Testis (tissue), 3 donors: Measurements from ENCODE around the gene PSMA5. TPM values are rescaled to one million over a fixed set of nuclear protein-coding genes. Genes with fewer than 3 reads are reported as not detected.
"Not testable (repeated sequence)": the region's sequence is repeated elsewhere in the genome, so short reads cannot be mapped to it uniquely, and the experiment has no call there.

ENCODE experiments used
- DNase-seq: peaks from one replicate; pipeline ENCODE4 v3.0.0-alpha.2; 2019
- H3K27ac ChIP-seq, 2 donors: fragments of 200-600 bp; sonication (generic); one replicate each; pipeline ENCODE4 v1.5.1; 2019
- H3K27me3 ChIP-seq: fragments of 200-600 bp; sonication (generic); one replicate; pipeline ENCODE4 v1.5.1; 2019
- H3K36me3 ChIP-seq: fragments of 200-600 bp; sonication (generic); one replicate; pipeline ENCODE4 v1.5.1; 2017; ENCODE audit warnings: low read depth; ENCODE audit errors: missing control alignments
- H3K4me1 ChIP-seq: fragments of 200-600 bp; sonication (generic); one replicate; pipeline ENCODE4 v1.5.1; 2019
- H3K4me3 ChIP-seq, 2 donors: fragments of 200-600 bp; sonication (generic); one replicate each; pipeline ENCODE4 v1.5.1; 2017 to 2019
- H3K9me3 ChIP-seq: fragments of 200-600 bp; sonication (generic); one replicate; pipeline ENCODE4 v1.5.1; 2017
- CTCF ChIP-seq, 3 experiments: fragments of 450-650 bp in 2 of 3; fragments of 200-600 bp in 1 of 3; sonication (generic) in 1 of 3; IDR thresholded peaks; one replicate each; pipeline ENCODE4 v1.5.1; 2016 to 2019; ENCODE audit warnings: antibody characterized with exemption in 3 of 3, mild to moderate bottlenecking in 2 of 3, moderate library complexity in 1 of 3
- POLR2A ChIP-seq: fragments of 450-650 bp; IDR thresholded peaks from one replicate; pipeline ENCODE4 v1.6.1; 2017; ENCODE audit warnings: antibody characterized with exemption, mild to moderate bottlenecking, moderate library complexity
- WGBS, 2 donors: methylation state at CpG; one replicate each; pipeline ENCODE4 v1.1.5; 2018; 5-methylcytosine and 5-hydroxymethylcytosine counted together
- intact Hi-C: fragments of 100-400 bp; cut with DNase I; formaldehyde crosslinking; loops from one replicate; pipeline ENCODE4 v1.15.1; 2023; ENCODE audit warnings: low total_unique reads
- polyA plus RNA-seq: library from polyadenylated mRNA; stranded (reverse); fragments of 350-450 nt; fragmentation: Illumina TruSeq; extraction: RNeasy Lipid Tissue Mini Kit (QIAGEN cat#74804); gene quantifications from one replicate; pipeline ENCODE4 v1.2.3, GENCODE V29; 2014; ENCODE audit warnings: low read depth, low replicate concordance; ENCODE audit not compliant: insufficient read depth
- total RNA-seq, 2 donors: library from RNA; depleted of rRNA; stranded (reverse); fragments of >200 nt; gene quantifications; one replicate each; pipeline ENCODE4 v1.2.3, GENCODE V29; 2016

PSMA5 gene
- total and polyA plus RNA-seq, 3 donors from 2014 or later: 30.9 to 72.0 (median 56.9) TPM

GRCh38 chr1:109397581-109398342 is 28.5 kb downstream of the PSMA5 start, which contains the start of gene SORT1:
Gene SORT1, minus strand, starts transcription at chr1:109397918. Its CDS starts 26 bp downstream, at chr1:109397892.
- Histone ChIP-seq H3K4me3 (peak within 1 kb of the TSS; percentile 68 to 91), H3K36me3 (no peaks in the 10 kb centered on the region), H3K9me3 (no peaks in the 10 kb centered on the region), H3K27me3 (no peaks in the 10 kb centered on the region), H3K4me1 (peaks cover 38% of the 10 kb centered on the region), H3K27ac (peak within 1 kb of the TSS; percentile 82 to 88)
- WGBS, 2 donors: 0% methylated on average over 25 of the region's 98 CpGs; no CpG with 5 or more reads in 1 of the 2 donors
- peak; percentile 97 for DNase-seq
- intact Hi-C loops: loop anchor here (5.0 kb wide), 1 partner anchor 115 kb away; the partner anchor contains the start of gene PSRC1
- TF ChIP-seq POLR2A (no peak), CTCF (IDR thresholded peaks at IDR 0.05) (peak in 1 of 3 experiments; percentile 1)

DNA sequence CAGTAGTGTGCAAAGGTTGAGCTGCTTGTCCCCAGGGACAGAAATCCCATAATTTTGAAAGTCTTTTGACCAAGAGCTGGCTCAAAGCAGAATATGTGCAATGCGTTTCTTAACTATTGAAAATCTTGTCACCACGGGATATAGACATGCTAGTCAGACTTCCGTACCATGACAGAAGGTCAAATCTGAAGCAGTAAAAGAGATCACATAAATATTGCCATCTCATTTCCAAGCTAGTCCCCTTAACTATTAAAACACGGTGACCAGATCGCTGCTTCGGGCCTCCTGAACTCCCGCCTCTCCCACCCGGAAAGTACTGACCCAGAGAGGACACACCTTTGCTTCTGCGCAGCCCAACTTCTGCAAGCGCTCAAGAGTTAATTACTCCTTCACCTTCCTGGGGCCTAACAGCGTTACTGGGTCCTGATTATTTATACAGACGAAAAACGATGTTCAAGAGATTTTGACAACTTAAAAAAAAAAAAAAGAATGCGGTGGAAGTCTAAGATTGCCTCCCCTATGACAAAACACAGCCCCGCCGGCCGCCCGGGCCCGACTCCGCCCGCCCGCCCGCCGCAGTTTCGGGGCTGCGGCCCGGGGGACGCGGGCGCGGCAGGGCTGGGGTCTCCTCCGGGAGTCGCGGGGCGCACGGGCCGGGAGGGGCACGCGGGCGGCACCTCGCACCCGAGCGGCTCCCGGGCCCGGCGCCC is 29.2 kb downstream of the PSMA5 start:
- no peak for TF ChIP-seq CTCF (IDR thresholded peaks at IDR 0.05)
- TF ChIP-seq POLR2A: no peak
- Histone ChIP-seq H3K27me3 (no peaks in the 10 kb centered on the region), H3K36me3 (no peaks in the 10 kb centered on the region), H3K9me3 (no peaks in the 10 kb centered on the region), H3K27ac (peak overlapping the region; percentile 75 to 82), H3K4me3 (peak overlapping the region; percentile 68 to 91), H3K4me1 (peaks cover 46% of the 10 kb centered on the region)
- intact Hi-C loops: loop anchor here (5.0 kb wide), 1 partner anchor 115 kb away; the partner anchor contains the start of gene PSRC1
- WGBS, 2 donors: 4 to 13% methylated on average over 27 to 38 of the region's 46 CpGs
- peak; percentile 46 for DNase-seq

- no peak for TF ChIP-seq POLR2A
- no peak for TF ChIP-seq CTCF (IDR thresholded peaks at IDR 0.05)
- intact Hi-C loops: loop anchor here (5.0 kb wide), 1 partner anchor 114 kb away; the partner anchor contains the start of gene PSRC1
- WGBS, 2 donors: 16 to 17% methylated on average over 2 of the region's 2 CpGs
- H3K27me3 ChIP-seq: no peaks in the 10 kb centered on the region
- peak overlapping the region; percentile 75 to 82 for H3K27ac ChIP-seq
- peak overlapping the region; percentile 68 to 91 for H3K4me3 ChIP-seq
- no peaks in the 10 kb centered on the region for H3K9me3 ChIP-seq
- H3K4me1 ChIP-seq: peaks cover 50% of the 10 kb centered on the region
- peak; percentile 33 for DNase-seq
- H3K36me3 ChIP-seq: no peaks in the 10 kb centered on the region
Observed at GRCh38 chr1:109396513-109396839, 29.8 kb downstream of the PSMA5 start.

GRCh38 chr1:109395602-109396512 is 30.4 kb downstream of the PSMA5 start:
- TF ChIP-seq CTCF (IDR thresholded peaks at IDR 0.05) (no peak), POLR2A (no peak)
- Histone ChIP-seq H3K27me3 (no peaks in the 10 kb centered on the region), H3K4me3 (peak overlapping the region; percentile 68 to 91), H3K36me3 (no peaks in the 10 kb centered on the region), H3K4me1 (peaks cover 56% of the 10 kb centered on the region), H3K27ac (peak overlapping the region; percentile 75 to 82), H3K9me3 (no peaks in the 10 kb centered on the region)
- intact Hi-C loops: loop anchor here (5.0 kb wide), 1 partner anchor 114 kb away; the partner anchor contains the start of gene PSRC1
- DNase-seq: no peak
- WGBS, 2 donors: 32 to 37% methylated on average over 5 of the region's 5 CpGs

- WGBS, 2 donors: 33 to 47% methylated on average over 8 of the region's 8 CpGs
- peaks cover 59% of the 10 kb centered on the region for H3K4me1 ChIP-seq
- H3K4me3 ChIP-seq, H3K36me3 ChIP-seq, H3K9me3 ChIP-seq, H3K27me3 ChIP-seq, DNase-seq: not testable (repeated sequence)
- H3K27ac ChIP-seq: peak overlapping the region; percentile 14 to 82
- intact Hi-C loops: loop anchor here (5.0 kb wide), 1 partner anchor 113 kb away; the partner anchor contains the start of gene PSRC1
Observed at GRCh38 chr1:109395282-109395599, 31.0 kb downstream of the PSMA5 start.
